CD4-positive, alpha-beta T cell treated with Interferon gamma for 1 hour (primary cell): ENCODE data around the gene POLR3B.
"Not testable (repeated sequence)": the region's sequence is repeated elsewhere in the genome, so short reads cannot be mapped to it uniquely, and the experiment has no call there.

Experiments
- DNase-seq: peaks from one replicate; pipeline ENCODE4 v3.0.0-alpha.2; 2020

The POLR3B gene

GRCh38 chr12:106477627-106478026 lies 120.1 kb downstream of the POLR3B start:
- not testable (repeated sequence) for DNase-seq

GRCh38 chr12:106480251-106480650 lies 122.7 kb downstream of the POLR3B start:
- no peak for DNase-seq

GRCh38 chr12:106481246-106481645 lies 123.7 kb downstream of the POLR3B start:
- no peak for DNase-seq

- DNase-seq = no peak
These were observed 130.1 kb downstream of the POLR3B start for GRCh38 chr12:106487664-106488063.

- no peak for DNase-seq
These were observed 131.3 kb downstream of the POLR3B start for GRCh38 chr12:106488884-106489283.

- no peak for DNase-seq
These were observed 132.7 kb downstream of the POLR3B start for GRCh38 chr12:106490264-106490663.

- no peak for DNase-seq
These were observed 135.3 kb downstream of the POLR3B start for GRCh38 chr12:106492857-106493256.

GRCh38 chr12:106493531-106493930 lies 136.0 kb downstream of the POLR3B start:
- no peak for DNase-seq

- no peak for DNase-seq
These were observed 137.9 kb downstream of the POLR3B start for GRCh38 chr12:106495354-106495965.

- no peak for DNase-seq
These were observed 140.5 kb downstream of the POLR3B start for GRCh38 chr12:106498056-106498455.

- DNase-seq = no peak
These were observed 142.1 kb downstream of the POLR3B start for GRCh38 chr12:106499628-106500027.

GRCh38 chr12:106506691-106507090 lies 149.1 kb downstream of the POLR3B start:
- no peak for DNase-seq

- DNase-seq = no peak
These were observed 151.4 kb downstream of the POLR3B start for GRCh38 chr12:106508966-106509365.

GRCh38 chr12:106511365-106511764 lies 153.8 kb downstream of the POLR3B start:
- DNase-seq = no peak

GRCh38 chr12:106517314-106517713 lies 159.8 kb downstream of the POLR3B start:
- DNase-seq = no peak

- DNase-seq = no peak
These were observed 162.1 kb downstream of the POLR3B start for GRCh38 chr12:106519607-106520021.

GRCh38 chr12:106521901-106522300 lies 164.4 kb downstream of the POLR3B start:
- DNase-seq = no peak

- no peak for DNase-seq
These were observed 165.2 kb downstream of the POLR3B start for GRCh38 chr12:106522708-106523107.

GRCh38 chr12:106527356-106527755 lies 169.8 kb downstream of the POLR3B start:
- no peak for DNase-seq

- DNase-seq = no peak
These were observed 183.7 kb downstream of the POLR3B start for GRCh38 chr12:106541201-106541600.

GRCh38 chr12:106551410-106551809 lies 193.9 kb downstream of the POLR3B start:
- no peak for DNase-seq

GRCh38 chr12:106552228-106552627 lies 194.7 kb downstream of the POLR3B start:
- no peak for DNase-seq
